HepG2 (cell line): ENCODE results near the gene APOD. TPM values are rescaled to one million over a fixed set of nuclear protein-coding genes. Genes with fewer than 3 reads are reported as not detected.
A peak's percentile ranks its signal among the peaks of the same experiment; 100 is the strongest.

Source experiments
- EZH2 ChIP-seq: conservative IDR thresholded peaks from 2 replicates; pipeline ENCODE4 v1.6.1; 2012; ENCODE audit warnings: mild to moderate bottlenecking, low read depth, low read length, moderate library complexity
- GZF1 ChIP-seq: sonication (generic); formaldehyde crosslinking; IDR thresholded peaks from 2 replicates; pipeline ENCODE4 v1.5.1; 2020; ENCODE audit warnings: mild to moderate bottlenecking, missing genetic modification reagents
- KAT8 ChIP-seq: IDR thresholded peaks from 2 replicates; pipeline ENCODE4 v1.6.1; 2016; ENCODE audit warnings: missing genetic modification reagents, missing compliant biosample characterization
- KMT2B ChIP-seq: IDR thresholded peaks from 2 replicates; pipeline ENCODE4 v1.6.1; 2016; ENCODE audit warnings: missing genetic modification reagents, missing compliant biosample characterization
- NFE2 ChIP-seq: sonication (generic); formaldehyde crosslinking; IDR thresholded peaks from 2 replicates; pipeline ENCODE4 v1.4.0; 2020; ENCODE audit warnings: missing genetic modification reagents
- NFRKB ChIP-seq: fragments of 450-650 bp; IDR thresholded peaks from 2 replicates; pipeline ENCODE4 v1.6.1; 2017
- PAF1 ChIP-seq: IDR thresholded peaks from 2 replicates; pipeline ENCODE4 v1.6.1; 2016; ENCODE audit warnings: missing genetic modification reagents, missing compliant biosample characterization
- SYNCRIP ChIP-seq: fragments of 200-400 bp; formaldehyde crosslinking; IDR thresholded peaks from 2 replicates; pipeline ENCODE4 v1.6.1; 2018; ENCODE audit warnings: mild to moderate bottlenecking, low read depth, low read length; ENCODE audit not compliant: insufficient read depth
- TEAD3 ChIP-seq: optimal IDR thresholded peaks from 2 replicates; pipeline ENCODE3; 2016; ENCODE audit warnings: borderline replicate concordance
- ZMAT5 ChIP-seq: sonication (generic); formaldehyde crosslinking; IDR thresholded peaks from 2 replicates; pipeline ENCODE4 v1.5.0; 2020; ENCODE audit warnings: mild to moderate bottlenecking, low read depth, missing genetic modification reagents, borderline replicate concordance
- ZNF317 ChIP-seq: sonication (generic); formaldehyde crosslinking; IDR thresholded peaks from 2 replicates; pipeline ENCODE4 v1.5.0; 2020; ENCODE audit warnings: mild to moderate bottlenecking, missing genetic modification reagents
- ZNF430 ChIP-seq: sonication (generic); formaldehyde crosslinking; IDR thresholded peaks from 2 replicates; pipeline ENCODE4 v1.9.0; 2021; ENCODE audit warnings: mild to moderate bottlenecking, missing genetic modification reagents
- ZNF772 ChIP-seq: sonication (generic); formaldehyde crosslinking; IDR thresholded peaks from 2 replicates; pipeline ENCODE4 v1.5.0; 2020; ENCODE audit warnings: mild to moderate bottlenecking, missing genetic modification reagents
- ZNF850 ChIP-seq: sonication (generic); formaldehyde crosslinking; conservative IDR thresholded peaks from 2 replicates; pipeline ENCODE4 v1.9.0; 2021; ENCODE audit warnings: mild to moderate bottlenecking, missing genetic modification reagents
- polyA plus RNA-seq, 8 experiments: library from polyadenylated mRNA; depleted of rRNA in 3 of 8; stranded (reverse) in 7 of 8; unstranded in 1 of 8; fragments of >200 nt; fragmentation: Illumina TruSeq in 4 of 8; extraction: Trizol in 4 of 8; gene quantifications; 2 replicates each; pipeline versions ENCODE4 v1.2.1 to v1.2.3, GENCODE V29; 2011 to 2016; ENCODE audit warnings: low read depth in 4 of 8, missing spikeins in 1 of 8, mixed read lengths in 1 of 8; ENCODE audit not compliant: insufficient read depth in 1 of 8
- total RNA-seq, 5 experiments: library from RNA; depleted of rRNA; stranded (reverse); fragments of >200 nt; fragmentation: Illumina TruSeq; extraction: Trizol; gene quantifications; 2 replicates each; pipeline ENCODE4 v1.2.3, GENCODE V29; 2016; ENCODE audit warnings: low read depth in 1 of 5
- TF ChIP-seq, protein P1 (sequence below): sonication (generic); formaldehyde crosslinking; IDR thresholded peaks from 2 replicates; pipeline ENCODE4 v1.5.0; 2020; ENCODE audit warnings: mild to moderate bottlenecking, missing genetic modification reagents, borderline replicate concordance
- TF ChIP-seq, protein P2 (sequence below): sonication (generic); formaldehyde crosslinking; IDR thresholded peaks from 2 replicates; pipeline ENCODE4 v1.5.1; 2020; ENCODE audit warnings: missing genetic modification reagents, mild to moderate bottlenecking, borderline replicate concordance
- TF ChIP-seq, protein P3 (sequence below): IDR thresholded peaks from 2 replicates; pipeline ENCODE4 v1.6.1; 2018; ENCODE audit warnings: missing genetic modification reagents

The APOD gene
- total and polyA plus RNA-seq, 2 of the 13 experiments (the other 11 are each of a cell fraction or from before 2014, with no cell fraction given), result not detected

- TF ChIP-seq KMT2B (0 out of 2 replicates have a peak, but pooled peaks have one; percentile 4), SYNCRIP (no peak), ZNF850 (CRISPR knock-in tag) (no peak), TEAD3 (CRISPR knock-in tag) (peak; percentile 37), ZNF430 (CRISPR knock-in tag) (no peak), GZF1 (CRISPR knock-in tag) (no peak), NFE2 (CRISPR knock-in tag) (no peak), EZH2 (no peak), ZNF317 (CRISPR knock-in tag) (no peak), KAT8 (CRISPR knock-in tag) (peak; percentile 27; the same call in 1 of the 2 replicates), ZNF772 (CRISPR knock-in tag) (no peak), NFRKB (no peak), ZMAT5 (CRISPR knock-in tag) (no peak), PAF1 (CRISPR knock-in tag) (no peak)
- TF ChIP-seq, protein P1, sequence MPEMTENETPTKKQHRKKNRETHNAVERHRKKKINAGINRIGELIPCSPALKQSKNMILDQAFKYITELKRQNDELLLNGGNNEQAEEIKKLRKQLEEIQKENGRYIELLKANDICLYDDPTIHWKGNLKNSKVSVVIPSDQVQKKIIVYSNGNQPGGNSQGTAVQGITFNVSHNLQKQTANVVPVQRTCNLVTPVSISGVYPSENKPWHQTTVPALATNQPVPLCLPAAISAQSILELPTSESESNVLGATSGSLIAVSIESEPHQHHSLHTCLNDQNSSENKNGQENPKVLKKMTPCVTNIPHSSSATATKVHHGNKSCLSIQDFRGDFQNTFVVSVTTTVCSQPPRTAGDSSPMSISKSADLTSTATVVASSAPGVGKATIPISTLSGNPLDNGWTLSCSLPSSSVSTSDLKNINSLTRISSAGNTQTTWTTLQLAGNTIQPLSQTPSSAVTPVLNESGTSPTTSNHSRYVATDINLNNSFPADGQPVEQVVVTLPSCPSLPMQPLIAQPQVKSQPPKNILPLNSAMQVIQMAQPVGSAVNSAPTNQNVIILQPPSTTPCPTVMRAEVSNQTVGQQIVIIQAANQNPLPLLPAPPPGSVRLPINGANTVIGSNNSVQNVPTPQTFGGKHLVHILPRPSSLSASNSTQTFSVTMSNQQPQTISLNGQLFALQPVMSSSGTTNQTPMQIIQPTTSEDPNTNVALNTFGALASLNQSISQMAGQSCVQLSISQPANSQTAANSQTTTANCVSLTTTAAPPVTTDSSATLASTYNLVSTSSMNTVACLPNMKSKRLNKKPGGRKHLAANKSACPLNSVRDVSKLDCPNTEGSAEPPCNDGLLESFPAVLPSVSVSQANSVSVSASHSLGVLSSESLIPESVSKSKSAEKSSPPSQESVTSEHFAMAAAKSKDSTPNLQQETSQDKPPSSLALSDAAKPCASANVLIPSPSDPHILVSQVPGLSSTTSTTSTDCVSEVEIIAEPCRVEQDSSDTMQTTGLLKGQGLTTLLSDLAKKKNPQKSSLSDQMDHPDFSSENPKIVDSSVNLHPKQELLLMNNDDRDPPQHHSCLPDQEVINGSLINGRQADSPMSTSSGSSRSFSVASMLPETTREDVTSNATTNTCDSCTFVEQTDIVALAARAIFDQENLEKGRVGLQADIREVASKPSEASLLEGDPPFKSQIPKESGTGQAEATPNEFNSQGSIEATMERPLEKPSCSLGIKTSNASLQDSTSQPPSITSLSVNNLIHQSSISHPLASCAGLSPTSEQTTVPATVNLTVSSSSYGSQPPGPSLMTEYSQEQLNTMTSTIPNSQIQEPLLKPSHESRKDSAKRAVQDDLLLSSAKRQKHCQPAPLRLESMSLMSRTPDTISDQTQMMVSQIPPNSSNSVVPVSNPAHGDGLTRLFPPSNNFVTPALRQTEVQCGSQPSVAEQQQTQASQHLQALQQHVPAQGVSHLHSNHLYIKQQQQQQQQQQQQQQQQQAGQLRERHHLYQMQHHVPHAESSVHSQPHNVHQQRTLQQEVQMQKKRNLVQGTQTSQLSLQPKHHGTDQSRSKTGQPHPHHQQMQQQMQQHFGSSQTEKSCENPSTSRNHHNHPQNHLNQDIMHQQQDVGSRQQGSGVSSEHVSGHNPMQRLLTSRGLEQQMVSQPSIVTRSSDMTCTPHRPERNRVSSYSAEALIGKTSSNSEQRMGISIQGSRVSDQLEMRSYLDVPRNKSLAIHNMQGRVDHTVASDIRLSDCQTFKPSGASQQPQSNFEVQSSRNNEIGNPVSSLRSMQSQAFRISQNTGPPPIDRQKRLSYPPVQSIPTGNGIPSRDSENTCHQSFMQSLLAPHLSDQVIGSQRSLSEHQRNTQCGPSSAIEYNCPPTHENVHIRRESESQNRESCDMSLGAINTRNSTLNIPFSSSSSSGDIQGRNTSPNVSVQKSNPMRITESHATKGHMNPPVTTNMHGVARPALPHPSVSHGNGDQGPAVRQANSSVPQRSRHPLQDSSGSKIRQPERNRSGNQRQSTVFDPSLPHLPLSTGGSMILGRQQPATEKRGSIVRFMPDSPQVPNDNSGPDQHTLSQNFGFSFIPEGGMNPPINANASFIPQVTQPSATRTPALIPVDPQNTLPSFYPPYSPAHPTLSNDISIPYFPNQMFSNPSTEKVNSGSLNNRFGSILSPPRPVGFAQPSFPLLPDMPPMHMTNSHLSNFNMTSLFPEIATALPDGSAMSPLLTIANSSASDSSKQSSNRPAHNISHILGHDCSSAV (CRISPR knock-in tag), result no peak
- TF ChIP-seq, protein P2, sequence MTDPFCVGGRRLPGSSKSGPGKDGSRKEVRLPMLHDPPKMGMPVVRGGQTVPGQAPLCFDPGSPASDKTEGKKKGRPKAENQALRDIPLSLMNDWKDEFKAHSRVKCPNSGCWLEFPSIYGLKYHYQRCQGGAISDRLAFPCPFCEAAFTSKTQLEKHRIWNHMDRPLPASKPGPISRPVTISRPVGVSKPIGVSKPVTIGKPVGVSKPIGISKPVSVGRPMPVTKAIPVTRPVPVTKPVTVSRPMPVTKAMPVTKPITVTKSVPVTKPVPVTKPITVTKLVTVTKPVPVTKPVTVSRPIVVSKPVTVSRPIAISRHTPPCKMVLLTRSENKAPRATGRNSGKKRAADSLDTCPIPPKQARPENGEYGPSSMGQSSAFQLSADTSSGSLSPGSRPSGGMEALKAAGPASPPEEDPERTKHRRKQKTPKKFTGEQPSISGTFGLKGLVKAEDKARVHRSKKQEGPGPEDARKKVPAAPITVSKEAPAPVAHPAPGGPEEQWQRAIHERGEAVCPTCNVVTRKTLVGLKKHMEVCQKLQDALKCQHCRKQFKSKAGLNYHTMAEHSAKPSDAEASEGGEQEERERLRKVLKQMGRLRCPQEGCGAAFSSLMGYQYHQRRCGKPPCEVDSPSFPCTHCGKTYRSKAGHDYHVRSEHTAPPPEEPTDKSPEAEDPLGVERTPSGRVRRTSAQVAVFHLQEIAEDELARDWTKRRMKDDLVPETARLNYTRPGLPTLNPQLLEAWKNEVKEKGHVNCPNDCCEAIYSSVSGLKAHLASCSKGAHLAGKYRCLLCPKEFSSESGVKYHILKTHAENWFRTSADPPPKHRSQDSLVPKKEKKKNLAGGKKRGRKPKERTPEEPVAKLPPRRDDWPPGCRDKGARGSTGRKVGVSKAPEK (CRISPR knock-in tag), result no peak
- TF ChIP-seq, protein P3, sequence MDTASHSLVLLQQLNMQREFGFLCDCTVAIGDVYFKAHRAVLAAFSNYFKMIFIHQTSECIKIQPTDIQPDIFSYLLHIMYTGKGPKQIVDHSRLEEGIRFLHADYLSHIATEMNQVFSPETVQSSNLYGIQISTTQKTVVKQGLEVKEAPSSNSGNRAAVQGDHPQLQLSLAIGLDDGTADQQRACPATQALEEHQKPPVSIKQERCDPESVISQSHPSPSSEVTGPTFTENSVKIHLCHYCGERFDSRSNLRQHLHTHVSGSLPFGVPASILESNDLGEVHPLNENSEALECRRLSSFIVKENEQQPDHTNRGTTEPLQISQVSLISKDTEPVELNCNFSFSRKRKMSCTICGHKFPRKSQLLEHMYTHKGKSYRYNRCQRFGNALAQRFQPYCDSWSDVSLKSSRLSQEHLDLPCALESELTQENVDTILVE, result 0 out of 2 replicates have a peak, but pooled peaks have one; percentile 3
Measured at GRCh38 chr3:195550723-195551122, 33.0 kb downstream of the APOD start (continued).
